Liver (tissue), 3 donors: ENCODE data around the gene CPNE4.

Experiments used
- GABPA ChIP-seq, 2 donors: IDR thresholded peaks in 1 of 2; conservative IDR thresholded peaks in 1 of 2; 2 replicates each; pipeline ENCODE4 v1.6.1; 2016; ENCODE audit warnings: antibody characterized with exemption in 2 of 2, mild to moderate bottlenecking in 1 of 2, moderate library complexity in 1 of 2
- RAD21 ChIP-seq, 2 donors: IDR thresholded peaks; 2 replicates each; pipeline ENCODE4 v1.6.1; 2016; ENCODE audit warnings: antibody characterized with exemption in 2 of 2, mild to moderate bottlenecking in 2 of 2
- SP1 ChIP-seq: IDR thresholded peaks from 2 replicates; pipeline ENCODE4 v1.6.1; 2018; ENCODE audit warnings: antibody characterized with exemption, mild to moderate bottlenecking
- YY1 ChIP-seq: IDR thresholded peaks from 2 replicates; pipeline ENCODE4 v1.6.1; 2016; ENCODE audit warnings: antibody characterized with exemption, mild to moderate bottlenecking
- TF ChIP-seq, protein P1 (sequence below): fragments of 150-350 bp; IDR thresholded peaks from 2 replicates; pipeline ENCODE4 v1.5.1; 2017; ENCODE audit warnings: improper control_type of control experiment, low read depth, low read length; ENCODE audit not compliant: missing input control
- TF ChIP-seq, protein P2 (sequence below): IDR thresholded peaks from 2 replicates; pipeline ENCODE4 v1.6.1; 2016; ENCODE audit warnings: antibody characterized with exemption
- TF ChIP-seq, protein P3 (sequence below): IDR thresholded peaks from 2 replicates; pipeline ENCODE4 v1.6.1; 2016; ENCODE audit warnings: antibody characterized with exemption, mild to moderate bottlenecking
- TF ChIP-seq, protein P4 (sequence below): IDR thresholded peaks from 2 replicates; pipeline ENCODE4 v1.6.1; 2016; ENCODE audit warnings: antibody characterized with exemption
- donor health status: healthy.
- donor health status: healthy.

DNA sequence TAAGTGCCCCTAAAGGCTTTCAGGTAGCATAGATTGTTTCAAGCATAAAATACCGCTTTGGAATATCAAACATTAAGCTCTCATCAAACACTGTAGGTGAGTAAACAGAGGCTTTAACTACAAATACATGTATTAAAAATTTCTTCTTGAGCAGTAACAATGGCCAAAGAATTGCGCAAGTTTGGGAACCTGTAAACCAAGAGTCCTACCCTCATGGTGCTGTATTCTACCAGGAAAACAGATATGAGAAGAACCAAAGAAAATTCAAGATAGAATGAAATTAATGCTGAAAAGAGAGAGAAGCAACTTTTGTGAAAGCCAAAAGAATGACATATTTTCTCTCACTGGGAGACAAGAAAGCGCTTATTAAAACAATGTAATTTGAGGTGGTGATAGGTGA is 45.5 kb downstream of the CPNE4 start:
- TF ChIP-seq, protein P1, sequence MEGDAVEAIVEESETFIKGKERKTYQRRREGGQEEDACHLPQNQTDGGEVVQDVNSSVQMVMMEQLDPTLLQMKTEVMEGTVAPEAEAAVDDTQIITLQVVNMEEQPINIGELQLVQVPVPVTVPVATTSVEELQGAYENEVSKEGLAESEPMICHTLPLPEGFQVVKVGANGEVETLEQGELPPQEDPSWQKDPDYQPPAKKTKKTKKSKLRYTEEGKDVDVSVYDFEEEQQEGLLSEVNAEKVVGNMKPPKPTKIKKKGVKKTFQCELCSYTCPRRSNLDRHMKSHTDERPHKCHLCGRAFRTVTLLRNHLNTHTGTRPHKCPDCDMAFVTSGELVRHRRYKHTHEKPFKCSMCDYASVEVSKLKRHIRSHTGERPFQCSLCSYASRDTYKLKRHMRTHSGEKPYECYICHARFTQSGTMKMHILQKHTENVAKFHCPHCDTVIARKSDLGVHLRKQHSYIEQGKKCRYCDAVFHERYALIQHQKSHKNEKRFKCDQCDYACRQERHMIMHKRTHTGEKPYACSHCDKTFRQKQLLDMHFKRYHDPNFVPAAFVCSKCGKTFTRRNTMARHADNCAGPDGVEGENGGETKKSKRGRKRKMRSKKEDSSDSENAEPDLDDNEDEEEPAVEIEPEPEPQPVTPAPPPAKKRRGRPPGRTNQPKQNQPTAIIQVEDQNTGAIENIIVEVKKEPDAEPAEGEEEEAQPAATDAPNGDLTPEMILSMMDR = no peak
- TF ChIP-seq RAD21 (IDR thresholded peaks at IDR 0.05) (no peak), SP1 (no peak), GABPA (IDR thresholded peaks at IDR 0.05 in 1 of 2, conservative IDR thresholded peaks at IDR 0.05 in 1 of 2) (no peak), YY1 (no peak)
- TF ChIP-seq, protein P2, sequence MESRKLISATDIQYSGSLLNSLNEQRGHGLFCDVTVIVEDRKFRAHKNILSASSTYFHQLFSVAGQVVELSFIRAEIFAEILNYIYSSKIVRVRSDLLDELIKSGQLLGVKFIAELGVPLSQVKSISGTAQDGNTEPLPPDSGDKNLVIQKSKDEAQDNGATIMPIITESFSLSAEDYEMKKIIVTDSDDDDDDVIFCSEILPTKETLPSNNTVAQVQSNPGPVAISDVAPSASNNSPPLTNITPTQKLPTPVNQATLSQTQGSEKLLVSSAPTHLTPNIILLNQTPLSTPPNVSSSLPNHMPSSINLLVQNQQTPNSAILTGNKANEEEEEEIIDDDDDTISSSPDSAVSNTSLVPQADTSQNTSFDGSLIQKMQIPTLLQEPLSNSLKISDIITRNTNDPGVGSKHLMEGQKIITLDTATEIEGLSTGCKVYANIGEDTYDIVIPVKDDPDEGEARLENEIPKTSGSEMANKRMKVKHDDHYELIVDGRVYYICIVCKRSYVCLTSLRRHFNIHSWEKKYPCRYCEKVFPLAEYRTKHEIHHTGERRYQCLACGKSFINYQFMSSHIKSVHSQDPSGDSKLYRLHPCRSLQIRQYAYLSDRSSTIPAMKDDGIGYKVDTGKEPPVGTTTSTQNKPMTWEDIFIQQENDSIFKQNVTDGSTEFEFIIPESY = no peak
- TF ChIP-seq, protein P3, sequence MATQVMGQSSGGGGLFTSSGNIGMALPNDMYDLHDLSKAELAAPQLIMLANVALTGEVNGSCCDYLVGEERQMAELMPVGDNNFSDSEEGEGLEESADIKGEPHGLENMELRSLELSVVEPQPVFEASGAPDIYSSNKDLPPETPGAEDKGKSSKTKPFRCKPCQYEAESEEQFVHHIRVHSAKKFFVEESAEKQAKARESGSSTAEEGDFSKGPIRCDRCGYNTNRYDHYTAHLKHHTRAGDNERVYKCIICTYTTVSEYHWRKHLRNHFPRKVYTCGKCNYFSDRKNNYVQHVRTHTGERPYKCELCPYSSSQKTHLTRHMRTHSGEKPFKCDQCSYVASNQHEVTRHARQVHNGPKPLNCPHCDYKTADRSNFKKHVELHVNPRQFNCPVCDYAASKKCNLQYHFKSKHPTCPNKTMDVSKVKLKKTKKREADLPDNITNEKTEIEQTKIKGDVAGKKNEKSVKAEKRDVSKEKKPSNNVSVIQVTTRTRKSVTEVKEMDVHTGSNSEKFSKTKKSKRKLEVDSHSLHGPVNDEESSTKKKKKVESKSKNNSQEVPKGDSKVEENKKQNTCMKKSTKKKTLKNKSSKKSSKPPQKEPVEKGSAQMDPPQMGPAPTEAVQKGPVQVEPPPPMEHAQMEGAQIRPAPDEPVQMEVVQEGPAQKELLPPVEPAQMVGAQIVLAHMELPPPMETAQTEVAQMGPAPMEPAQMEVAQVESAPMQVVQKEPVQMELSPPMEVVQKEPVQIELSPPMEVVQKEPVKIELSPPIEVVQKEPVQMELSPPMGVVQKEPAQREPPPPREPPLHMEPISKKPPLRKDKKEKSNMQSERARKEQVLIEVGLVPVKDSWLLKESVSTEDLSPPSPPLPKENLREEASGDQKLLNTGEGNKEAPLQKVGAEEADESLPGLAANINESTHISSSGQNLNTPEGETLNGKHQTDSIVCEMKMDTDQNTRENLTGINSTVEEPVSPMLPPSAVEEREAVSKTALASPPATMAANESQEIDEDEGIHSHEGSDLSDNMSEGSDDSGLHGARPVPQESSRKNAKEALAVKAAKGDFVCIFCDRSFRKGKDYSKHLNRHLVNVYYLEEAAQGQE = no peak
- TF ChIP-seq, protein P4, sequence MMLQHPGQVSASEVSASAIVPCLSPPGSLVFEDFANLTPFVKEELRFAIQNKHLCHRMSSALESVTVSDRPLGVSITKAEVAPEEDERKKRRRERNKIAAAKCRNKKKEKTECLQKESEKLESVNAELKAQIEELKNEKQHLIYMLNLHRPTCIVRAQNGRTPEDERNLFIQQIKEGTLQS = no peak
